ENCODE data around the gene MTHFD2L.

GRCh38 chr4:74118600-74119338 is 39.1 kb upstream of the MTHFD2L start:
- TF ChIP-seq CTCF (IDR thresholded peaks at IDR 0.05; ENCODE audit: low read length) (no peak), EZH2 (IDR thresholded peaks at IDR 0.05; ENCODE audit: borderline replicate concordance, low read length) (no peak)

All from OCI-LY1 (cell line).